ENCODE measurements around the gene PARD3.
"Not testable (repeated sequence)": the region's sequence is repeated elsewhere in the genome, so short reads cannot be mapped to it uniquely, and the experiment has no call there.

Gene PARD3

DNA sequence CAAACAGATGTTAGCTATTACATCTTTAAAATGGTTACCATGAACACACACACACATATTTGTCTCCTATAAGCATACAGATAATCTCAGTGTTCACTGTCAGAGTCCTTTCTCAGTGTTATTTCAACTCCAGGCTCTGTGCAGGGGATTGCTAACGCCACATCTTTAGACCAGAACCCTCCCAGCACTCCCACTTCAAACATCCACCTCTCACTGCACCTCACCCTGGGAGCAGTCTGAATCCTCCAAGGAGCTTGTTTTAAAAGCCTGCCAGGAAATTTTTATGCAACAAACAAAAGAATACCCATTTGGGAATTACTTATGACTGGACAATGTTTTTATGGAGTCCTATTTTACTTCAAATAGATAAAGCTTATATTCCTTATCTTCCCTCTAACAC is 107.4 kb downstream of the PARD3 start:
- DNase-seq = no peak

DNA sequence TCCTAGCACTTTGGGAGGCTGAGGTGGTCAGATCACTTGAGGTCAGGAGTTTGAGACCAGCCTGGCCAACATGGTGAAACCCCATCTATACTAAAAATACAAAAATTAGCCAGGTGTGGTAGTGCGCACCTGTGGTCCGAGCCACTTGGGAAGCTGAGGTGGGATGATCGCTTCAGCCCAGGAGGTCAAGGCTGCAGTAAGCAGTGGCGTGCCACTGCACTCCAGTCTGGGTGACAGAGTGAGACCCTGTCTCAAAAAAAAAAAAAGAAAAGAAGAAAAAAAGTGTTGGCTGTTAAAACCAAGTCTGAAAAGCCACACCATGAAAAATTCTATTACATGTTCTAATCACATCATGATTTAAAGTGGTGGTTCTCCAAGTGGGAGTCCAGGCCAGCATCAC is 108.1 kb downstream of the PARD3 start:
- DNase-seq = not testable (repeated sequence)

DNA sequence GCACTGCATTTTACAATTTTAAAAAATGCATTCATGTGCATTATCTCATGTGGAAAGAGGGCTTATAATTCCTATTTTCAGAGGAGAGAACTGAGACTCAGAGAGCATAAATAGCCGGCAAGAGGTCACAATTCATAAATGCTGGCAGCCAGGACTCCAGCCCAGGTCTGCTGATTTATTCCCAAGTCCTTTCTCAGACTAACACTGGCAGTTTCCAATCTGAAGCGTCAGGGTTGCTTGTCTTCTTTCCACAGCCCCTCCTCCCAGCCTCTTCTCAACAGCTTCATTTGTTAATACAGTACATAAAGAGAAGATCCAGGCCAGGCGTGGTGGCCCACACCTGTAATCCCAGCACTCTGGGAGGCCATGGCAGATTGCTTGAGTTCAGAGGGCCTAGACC is 108.9 kb downstream of the PARD3 start:
- no peak for DNase-seq

DNA sequence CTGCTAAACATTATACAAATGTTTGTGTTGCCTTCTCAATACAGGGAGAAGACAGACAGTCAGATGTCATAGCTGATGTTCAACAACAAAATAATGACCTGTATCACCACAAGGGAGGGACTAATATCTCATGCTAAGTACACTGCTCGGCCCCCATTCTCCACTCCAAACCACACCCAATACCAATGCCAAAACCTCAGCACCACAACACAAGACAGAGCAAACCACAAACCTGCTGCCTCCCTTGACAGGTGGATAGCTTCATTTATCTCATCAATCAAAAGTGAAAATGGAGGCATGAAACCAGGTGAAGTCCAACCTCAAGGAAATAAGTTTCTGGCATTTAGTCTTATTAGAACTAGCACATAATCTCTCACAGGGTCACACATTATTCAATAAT is 109.5 kb downstream of the PARD3 start:
- no peak for DNase-seq

DNA sequence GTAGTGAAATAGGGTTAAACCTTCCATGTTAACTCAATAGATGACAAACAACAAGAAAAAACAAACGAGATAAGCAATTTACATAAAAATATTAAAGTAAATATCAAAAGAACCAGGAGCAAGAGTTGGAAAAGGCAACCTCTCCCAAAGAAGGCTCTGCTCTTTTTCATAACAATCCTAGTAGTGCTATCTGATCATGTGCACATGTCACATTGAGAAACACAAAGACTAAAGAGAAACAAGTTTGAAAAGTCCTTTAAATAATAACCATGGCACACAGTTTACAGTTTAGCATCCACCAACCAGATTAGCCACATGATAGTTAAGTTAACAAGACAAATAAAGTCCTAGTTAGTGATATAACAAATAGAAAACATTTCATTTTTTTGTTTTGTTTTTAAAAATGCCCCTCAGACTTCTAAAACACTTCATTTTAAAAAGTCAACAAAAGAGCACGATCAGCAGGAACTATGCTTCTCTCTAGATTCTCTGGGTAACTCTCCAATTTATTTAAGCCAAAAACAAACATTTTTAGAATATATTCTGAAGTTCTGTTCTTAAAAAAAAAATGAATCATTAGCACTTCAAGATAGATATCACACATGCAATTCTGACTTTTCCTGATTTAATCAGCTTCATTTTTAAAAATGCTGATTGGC is 110.4 kb downstream of the PARD3 start:
- DNase-seq = no peak

DNA sequence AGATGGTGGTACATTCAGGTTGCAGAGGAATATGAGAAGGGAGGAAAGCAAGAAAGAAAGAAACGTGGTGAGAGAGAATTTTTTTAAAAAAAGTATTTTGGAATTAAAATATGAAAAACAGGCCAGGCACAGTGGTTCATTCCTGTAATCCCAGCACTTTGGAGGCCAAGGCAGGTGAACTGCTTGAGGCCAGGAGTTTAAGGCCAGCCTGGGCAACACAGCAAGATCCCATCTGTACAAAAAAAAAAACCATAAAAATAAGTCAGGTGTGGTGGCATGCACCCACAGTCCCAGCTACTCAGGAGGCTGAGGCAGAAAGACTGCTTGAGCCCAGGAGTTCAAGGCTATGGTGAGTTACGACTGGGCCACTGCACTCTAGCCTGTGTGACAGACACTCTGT is 112.1 kb downstream of the PARD3 start:
- no peak for DNase-seq

DNA sequence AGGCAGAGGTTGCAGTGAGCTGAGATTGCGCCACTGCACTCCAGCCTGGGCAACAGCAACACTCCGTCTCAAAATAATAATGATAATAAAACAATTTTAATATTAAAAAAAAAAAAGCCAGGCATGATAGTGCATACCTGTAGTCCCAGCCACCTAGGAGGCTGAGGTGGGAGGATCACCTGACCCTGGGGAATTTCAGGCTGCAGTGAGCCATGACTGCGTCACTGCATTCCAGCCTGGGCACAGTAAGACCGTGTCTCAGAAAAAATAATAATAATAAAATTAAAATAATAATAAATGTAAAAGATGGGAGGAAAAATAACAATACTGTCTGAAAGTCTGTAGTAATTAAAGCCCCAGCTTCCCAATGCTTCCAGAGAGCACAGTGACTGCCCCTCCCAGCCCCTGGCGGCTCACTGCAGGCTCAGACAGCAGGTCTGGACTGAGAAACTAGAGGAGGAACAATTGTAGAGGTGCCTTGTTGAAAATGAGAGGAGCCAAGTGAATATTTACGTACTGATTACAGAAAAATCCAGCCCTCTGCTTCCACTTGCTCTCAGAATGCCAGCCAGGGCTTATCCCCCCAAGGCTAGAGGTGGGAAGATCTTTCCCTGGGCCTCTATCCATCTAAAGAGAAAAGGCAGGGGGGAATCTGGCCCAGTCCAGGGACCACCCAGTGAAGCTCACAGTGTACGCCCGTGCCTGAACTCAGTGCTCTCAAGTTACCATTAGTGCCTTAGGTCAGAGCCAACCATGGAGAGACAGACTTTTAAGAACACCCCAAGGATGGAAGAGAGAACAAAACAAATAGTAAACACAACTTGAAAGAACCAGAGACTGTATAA is 112.8 kb downstream of the PARD3 start:
- DNase-seq = no peak

DNA sequence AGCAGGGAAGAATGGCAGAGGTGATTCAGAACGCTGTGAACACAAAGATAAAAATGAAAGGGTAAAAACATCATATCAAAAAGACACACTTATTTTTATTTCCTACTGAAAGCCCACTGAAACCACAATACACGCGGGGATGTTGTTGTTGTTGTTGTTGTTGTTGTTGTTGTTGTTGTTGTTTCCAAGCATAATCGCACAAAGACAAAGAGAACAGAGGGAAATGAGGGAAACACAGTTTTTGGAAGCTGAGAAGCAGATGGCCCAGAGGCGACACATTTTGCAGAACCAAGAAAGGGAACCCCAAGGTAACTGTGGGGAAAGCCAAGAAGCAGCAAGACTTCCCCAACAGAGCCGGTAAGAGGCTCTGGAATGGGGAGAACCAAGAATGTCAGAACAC is 113.9 kb downstream of the PARD3 start:
- no peak for DNase-seq

DNA sequence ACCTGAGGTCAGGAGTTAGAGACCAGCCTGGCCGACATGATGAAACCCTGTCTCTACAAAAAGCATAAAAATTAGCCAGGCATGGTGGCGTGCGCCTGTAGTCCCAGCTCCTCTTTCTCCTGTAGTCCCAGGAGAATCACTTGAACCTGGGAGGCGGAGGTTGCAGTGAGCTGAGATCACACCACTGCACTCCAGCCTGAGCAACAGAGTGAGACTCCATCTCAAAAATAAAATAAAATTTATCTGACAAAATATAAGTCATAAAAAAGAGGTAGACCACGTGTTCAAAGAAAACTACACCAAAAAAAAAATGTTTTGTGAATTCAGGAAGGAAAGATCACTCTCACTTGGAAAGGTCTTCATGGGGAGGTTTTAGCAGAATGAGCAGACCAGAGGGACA is 114.3 kb downstream of the PARD3 start:
- not testable (repeated sequence) for DNase-seq

DNA sequence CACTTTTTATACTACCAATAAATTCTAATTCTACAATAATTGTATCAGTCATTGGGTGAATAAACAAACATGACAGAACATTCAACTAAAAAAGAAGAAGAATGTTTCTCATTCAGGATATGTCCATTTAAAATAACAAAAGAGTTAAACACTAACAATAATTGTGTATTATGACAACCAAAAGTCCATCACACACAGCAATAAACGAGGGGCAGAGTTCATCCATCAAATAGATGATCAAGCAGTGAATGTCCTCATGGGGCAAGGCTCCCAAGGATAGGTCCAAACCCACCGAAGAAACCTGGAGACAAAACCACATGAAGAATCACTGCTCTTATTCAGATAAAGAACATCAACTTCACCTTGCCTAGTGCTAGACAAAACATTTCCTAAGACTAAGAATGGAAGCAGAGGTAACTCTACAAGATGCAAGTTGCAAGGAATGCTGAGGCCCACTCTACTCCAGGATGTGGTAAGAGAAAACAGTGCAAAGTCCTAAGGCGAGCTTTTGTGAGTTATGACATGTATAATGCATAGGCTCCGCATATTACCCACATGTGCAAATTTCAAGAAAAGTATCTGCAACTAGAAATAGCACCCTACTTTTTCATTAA is 115.1 kb downstream of the PARD3 start:
- DNase-seq = no peak

DNA sequence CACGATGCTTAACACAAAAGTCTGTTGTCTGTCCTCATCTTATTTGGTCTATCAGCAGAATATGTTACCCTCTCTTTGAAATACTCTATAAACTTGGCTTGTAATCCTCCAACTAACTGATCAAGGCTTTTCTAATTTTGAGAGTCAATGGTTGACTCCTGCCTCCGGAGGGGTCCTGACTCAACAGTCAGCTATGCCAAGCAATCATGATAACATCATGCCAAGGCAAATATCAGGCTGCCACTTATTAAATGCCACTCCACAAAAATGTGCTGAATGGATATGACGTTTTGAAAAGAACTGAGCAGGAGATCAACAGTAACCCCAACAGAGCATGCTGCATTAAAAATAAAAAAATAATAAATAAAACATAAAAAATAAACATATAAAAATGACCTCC is 116.1 kb downstream of the PARD3 start:
- no peak for DNase-seq

DNA sequence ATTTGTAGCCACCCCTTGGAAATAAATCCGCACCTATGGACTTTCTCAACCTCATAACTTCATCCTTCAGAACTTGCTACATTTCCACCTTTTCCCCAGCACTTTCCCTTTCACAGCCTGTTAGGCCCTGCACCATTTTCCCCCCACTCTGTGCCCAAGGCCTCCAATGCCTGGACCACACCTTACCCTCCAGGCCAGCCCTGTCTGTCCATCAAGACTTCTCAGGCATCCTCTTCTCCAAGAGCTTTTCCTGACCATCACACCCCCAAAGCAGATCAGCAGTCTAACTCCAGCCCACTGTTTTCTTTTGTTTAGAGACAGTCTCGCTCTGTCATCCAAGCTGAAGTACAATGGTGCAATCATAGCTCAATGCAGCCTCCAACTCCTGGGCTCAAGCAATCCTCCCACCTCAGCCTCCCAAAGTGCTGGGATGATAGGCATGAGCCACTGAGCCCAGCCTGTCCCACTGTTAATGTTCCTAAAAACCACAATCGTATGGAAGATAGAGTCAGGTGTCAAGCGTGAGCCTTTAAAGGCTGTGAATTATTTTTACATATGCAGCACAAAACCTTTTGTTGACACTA is 116.8 kb downstream of the PARD3 start:
- DNase-seq = no peak

DNA sequence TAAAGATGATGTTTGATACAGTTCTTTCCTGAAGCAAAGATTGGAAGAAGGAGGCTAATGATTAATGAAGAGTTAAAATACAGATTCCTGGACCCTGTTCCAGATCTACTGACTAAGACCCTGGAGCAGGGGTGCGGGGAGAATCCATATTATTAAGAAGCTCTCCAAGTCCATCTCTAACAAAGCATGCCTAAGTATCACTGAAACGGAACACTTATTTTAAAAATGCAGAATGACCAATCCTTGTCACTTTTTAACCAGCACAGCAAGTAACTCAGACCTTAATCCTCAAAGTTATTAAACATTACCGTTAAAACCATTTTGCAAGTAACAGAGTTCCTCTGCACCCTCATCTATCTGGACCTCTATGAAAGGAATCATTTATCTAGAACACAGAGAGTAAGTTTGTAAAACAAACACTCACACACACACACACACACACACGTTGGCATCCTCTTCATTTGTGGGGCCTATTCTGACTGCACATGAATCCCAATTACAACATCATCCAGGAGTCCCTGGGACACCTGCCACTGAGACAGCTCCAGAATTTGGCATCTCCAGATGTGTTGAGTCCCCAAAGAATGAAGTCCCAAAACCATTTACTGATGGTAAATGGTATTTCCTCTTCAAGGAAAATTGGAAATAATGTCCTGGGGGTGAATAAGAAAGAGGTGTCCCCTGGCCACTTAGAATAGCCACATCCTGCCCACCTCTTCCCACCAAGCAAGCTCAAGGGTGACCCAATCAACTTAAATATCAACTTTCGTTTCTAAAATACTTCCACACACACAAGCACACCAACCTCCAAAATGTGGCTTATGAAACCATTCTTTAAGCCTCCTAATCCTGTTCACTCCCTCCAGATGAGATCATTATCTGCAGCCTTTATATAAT is 117.5 kb downstream of the PARD3 start:
- no peak for DNase-seq

DNA sequence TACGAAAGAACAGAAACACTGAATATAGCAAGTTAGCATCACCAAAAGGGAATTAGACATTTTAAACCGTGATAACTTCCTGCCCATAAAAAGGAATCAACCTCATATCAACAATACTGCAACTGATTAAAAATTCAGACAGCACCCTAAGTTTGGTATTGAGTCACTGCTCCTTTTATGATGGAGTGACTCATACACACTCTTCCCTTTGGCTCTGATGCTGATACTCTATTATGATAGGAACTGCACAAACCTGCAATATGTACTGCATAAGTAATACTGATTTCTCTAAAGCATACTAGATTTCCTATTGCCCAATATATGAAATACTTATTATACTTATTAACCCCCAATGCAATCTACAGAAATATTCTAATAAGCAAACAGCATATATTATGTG is 118.7 kb downstream of the PARD3 start:
- DNase-seq = no peak

DNA sequence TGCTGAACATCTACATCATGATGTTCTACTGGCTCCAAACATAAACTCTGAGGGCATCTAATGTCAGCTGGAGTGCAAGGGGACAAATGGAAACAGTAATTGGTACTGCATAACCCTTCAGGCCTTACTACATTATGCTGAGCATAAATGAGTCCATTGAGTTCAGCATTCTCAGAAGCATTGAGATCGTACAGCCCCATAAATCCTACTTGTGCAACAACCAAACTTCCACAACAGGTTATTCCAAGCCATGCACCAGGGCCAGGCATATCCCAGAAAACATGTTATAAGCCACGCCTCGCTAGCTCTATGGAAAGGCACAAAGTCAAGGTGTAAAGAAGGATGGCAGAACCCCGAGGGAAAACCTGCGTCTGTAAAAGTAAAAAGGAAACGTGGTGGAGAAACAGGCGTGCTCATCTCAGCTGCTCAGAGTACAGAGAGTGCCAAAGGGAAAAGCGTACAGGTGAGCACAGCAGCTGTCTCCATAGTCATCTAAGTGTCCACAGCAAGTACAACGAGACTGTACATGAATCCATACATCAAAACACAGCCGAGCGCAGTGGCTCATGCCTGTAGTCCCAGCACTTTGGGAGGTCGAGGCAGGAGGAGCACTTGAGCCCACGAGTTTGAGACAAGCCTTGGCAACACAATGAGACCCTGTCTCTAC is 124.6 kb downstream of the PARD3 start:
- DNase-seq = no peak

DNA sequence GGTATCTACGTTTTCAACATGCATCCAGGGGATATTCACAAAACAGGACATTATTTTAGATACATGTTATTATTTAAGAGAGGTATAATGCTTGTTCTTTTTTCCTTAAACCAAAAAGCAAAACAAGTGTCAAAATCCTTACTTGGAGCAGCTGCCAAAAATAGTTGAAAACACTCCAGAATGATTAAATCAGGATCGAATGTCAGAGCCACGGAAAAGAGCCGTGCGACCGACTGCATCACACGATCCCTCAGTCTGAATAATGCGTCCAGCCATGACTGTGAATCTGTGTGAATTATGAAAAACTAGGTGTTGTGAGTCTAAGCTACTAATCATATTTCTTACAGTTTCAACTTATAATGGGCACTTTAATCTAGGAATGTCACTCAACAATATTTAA is 126.0 kb downstream of the PARD3 start:
- DNase-seq = no peak

DNA sequence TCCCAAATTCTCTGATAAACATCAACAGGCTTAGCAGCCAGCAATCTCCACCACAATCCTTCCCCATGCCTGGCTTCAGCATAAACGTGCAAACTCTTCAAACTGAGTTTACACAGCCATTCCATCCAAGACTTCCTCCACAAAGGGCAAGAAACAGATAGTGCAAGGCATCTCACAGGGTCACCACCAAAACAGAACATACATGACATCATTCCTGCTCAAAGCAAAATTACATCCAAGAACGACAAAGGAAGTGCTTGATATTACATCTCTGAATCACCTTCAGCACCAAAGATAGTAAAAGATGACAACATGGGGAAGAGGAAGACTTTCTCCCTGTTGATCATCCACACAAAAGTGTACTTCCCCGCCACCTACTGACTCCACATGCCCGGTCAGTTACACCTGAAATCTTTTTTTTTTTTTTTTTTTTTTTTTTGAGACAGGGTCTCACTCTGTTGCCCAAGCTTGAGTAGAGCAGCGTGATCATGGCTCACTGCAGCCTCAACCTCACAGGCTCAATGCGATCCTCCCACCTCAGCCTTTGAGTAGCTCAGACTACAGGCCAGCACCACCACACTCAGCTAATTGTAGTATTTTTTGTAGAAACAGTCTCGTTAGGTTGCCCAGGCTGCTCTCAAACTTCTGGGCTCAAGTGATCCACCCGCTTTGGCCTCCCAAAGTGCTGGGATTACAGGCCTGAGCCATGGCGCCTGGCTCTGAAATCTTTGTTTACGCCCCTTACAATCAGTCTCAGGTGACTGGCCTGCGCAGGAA is 127.5 kb downstream of the PARD3 start:
- no peak for DNase-seq

DNA sequence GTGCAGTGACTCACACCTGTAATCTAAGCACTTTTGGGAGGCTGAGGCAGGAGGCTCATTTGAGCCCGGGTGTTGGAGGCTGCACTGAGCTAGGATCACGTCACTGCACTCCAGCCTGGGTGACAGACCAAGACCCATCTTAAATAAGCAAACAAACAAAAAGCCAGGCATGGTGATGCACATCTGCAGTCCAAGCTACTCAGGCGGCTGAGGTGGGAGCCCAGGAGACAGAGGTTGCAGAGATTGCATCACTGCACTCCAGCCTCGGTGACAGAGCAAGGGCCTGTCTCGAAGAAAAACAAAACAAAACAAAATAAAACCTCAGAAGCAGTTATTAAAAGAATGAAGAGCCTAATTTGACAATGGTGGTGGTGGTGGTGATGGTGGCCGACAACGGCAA is 132.5 kb downstream of the PARD3 start:
- DNase-seq = no peak

DNA sequence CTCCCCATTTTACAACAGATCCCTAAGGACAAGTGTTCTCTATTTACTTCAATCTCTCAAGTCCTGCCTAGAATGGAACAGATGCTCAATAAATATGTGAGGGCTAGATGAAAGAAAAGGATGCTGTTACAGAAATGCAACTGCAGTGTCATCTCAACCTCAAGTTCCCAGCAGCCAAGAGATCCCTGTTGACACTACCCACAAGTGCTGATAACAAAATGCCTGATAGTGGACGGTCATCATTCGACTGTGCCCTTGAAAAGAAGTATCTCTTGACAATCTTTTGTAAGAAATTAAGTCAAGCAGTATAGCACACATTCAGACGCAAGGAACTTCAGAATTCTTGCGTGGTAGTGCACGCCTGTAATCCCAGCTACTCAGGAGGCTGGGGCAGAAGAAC is 133.2 kb downstream of the PARD3 start:
- no peak for DNase-seq

DNA sequence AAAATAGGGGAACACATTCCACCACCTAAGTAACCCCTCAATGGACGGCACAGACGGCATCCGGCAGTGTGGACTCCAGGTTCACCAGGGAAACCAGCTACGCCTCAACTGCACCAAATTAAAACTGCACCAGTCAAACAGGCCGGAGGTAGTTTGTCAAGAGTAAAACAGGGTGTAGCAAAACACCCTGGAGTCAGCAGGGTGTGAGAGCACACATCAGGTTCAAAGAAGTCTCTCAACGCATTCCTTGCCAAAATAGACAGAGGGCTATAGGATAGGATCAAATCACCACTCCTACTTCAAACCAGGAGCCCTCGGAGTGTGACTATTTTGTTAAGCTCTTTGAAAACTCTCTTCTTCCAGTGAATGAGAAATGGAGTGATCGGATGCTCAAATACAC is 135.9 kb downstream of the PARD3 start:
- DNase-seq = no peak

DNA sequence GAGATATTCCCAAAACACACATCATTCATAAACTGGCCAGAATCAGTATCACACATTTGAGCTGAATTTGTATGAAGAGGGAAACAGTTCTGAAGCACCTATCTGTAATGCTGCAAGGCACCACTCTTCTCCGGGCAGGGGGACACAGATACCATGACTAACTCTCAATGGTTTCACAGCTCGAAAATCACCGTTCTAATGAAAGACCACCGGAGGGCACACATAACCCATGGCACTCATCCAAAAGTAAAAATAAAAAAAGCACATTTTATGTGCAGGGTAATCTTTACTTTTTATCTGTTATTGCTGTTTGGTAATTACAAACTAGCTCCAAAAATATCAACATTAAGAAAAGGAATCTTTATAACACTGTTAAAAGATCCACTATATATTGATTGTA is 137.5 kb downstream of the PARD3 start:
- no peak for DNase-seq

Data from NCI-H526 treated with DMSO at 0.1 percent for 48 hours (cell line).